Activated CD4-positive, alpha-beta memory T cell treated with anti-CD3 and anti-CD28 coated beads, Interleukin-2, amount 10 ng/mL, durations not matched to agents 7 days and 5 days (primary cell): ENCODE data around the gene TMEM170A. TPM values are rescaled to one million over a fixed set of nuclear protein-coding genes. Genes with fewer than 3 reads are reported as not detected.

Source experiments
- CTCF ChIA-PET: fragments of 350-600 bp; sonication (Branson Sonifier 250); formaldehyde crosslinking; loops from one replicate; lab custom pipeline; 2021; ENCODE audit warnings: antibody characterized with exemption, inconsistent platforms; lab: Charles Lee
- POLR2A ChIA-PET: fragments of 350-600 bp; sonication (Branson Sonifier 250); formaldehyde crosslinking; loops from one replicate; lab custom pipeline; 2021; ENCODE audit warnings: antibody characterized with exemption; lab: Charles Lee
- DNase-seq: peaks from one replicate; pipeline ENCODE4 v3.0.0-alpha.2; 2020
- H3K27ac Mint-ChIP-seq: one replicate; pipeline ENCODE4 v1.8.0; 2021; ENCODE audit warnings: mild to moderate bottlenecking, mixed read lengths
- H3K27me3 Mint-ChIP-seq: one replicate; pipeline ENCODE4 v1.8.0; 2021; ENCODE audit warnings: mixed read lengths
- H3K36me3 Mint-ChIP-seq: one replicate; pipeline ENCODE4 v1.8.0; 2021; ENCODE audit warnings: low read depth, mixed read lengths
- H3K4me1 Mint-ChIP-seq: one replicate; pipeline ENCODE4 v1.8.0; 2021; ENCODE audit warnings: mixed read lengths
- H3K4me3 Mint-ChIP-seq: one replicate; pipeline ENCODE4 v1.8.0; 2021; ENCODE audit warnings: mild to moderate bottlenecking, mixed read lengths
- H3K9me3 Mint-ChIP-seq: one replicate; pipeline ENCODE4 v1.8.0; 2021; ENCODE audit warnings: mixed read lengths
- total RNA-seq, 2 experiments: library from RNA; stranded (reverse); gene quantifications; one replicate each; pipeline ENCODE4 v1.2.3, GENCODE V29; 2021

Gene TMEM170A
- total RNA-seq, 2 experiments from 2014 or later, result 30.8 to 33.9 TPM

DNA sequence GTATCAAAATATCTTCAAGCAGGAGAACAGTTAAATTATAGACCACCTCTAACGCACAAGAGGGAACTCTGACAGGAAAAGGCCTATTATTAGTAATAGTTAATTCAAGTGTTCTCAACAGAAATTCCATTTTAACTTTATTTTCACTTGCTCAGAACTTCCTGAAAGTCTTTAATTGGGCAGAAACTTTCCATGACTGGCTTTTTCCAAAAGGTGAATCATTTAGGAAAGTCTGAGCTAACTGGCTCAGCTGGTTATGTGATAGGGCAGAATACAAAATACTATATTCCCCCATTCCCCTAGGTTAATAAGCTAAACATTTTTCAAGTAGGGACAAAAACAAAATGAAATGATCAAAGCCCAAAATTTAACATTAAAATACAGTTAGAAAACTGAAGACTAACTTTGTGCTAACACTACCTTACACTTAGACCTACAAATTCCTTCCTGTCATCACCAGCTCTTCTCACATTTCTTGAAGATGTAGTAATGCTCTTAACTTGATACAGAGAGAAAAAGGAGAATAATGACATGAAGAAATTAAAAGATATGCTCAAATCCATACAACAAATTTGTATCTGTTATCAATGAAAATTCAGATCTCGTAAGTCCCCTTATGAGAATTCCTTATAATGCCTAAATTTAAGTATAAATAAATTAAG lies 62.2 kb downstream of the TMEM170A start:
- H3K4me1 Mint-ChIP-seq, result peaks cover 2% of the 10 kb centered on the region
- ChIA-PET CTCF (interaction anchor here (0.7 to 3.1 kb wide), 10 partner anchors 10 to 205 kb away, joined by 3 to 34 read pairs (median 6); no protein-coding TSS in a partner anchor), POLR2A (no interaction called here)
- H3K27me3 Mint-ChIP-seq, result no peaks in the 10 kb centered on the region
- peaks cover 2% of the 10 kb centered on the region for H3K36me3 Mint-ChIP-seq
- no peak overlapping the region for H3K4me3 Mint-ChIP-seq
- H3K27ac Mint-ChIP-seq, result no peak overlapping the region
- H3K9me3 Mint-ChIP-seq, result no peaks in the 10 kb centered on the region
- no peak for DNase-seq

DNA sequence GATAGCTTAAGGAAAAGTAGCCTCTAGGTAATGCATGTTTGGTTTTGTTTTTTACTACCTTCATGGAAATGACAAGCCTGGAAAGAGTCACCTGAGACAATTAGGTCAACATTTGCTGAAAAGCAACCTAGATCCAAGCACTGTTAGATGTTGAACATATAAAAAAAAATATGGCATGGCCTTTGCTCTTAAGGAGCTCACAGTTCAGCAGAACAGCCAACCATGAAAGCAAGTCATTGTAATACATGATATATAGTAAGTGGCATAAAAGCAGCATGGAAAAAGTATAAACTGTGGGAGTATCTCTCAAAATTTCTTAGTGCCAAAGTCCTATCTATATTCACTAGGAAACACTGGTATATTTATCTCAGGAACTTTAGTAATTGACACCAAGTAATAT lies 62.8 kb downstream of the TMEM170A start:
- H3K36me3 Mint-ChIP-seq, result no peaks in the 10 kb centered on the region
- no peaks in the 10 kb centered on the region for H3K9me3 Mint-ChIP-seq
- ChIA-PET POLR2A (no interaction called here), CTCF (interaction anchor here (0.6 to 3.1 kb wide), 13 partner anchors 10 to 362 kb away, joined by 3 to 34 read pairs (median 4); no protein-coding TSS in a partner anchor)
- no peak overlapping the region for H3K27ac Mint-ChIP-seq
- H3K4me1 Mint-ChIP-seq, result peaks cover 2% of the 10 kb centered on the region
- H3K27me3 Mint-ChIP-seq, result no peaks in the 10 kb centered on the region
- no peak for DNase-seq
- no peak overlapping the region for H3K4me3 Mint-ChIP-seq

DNA sequence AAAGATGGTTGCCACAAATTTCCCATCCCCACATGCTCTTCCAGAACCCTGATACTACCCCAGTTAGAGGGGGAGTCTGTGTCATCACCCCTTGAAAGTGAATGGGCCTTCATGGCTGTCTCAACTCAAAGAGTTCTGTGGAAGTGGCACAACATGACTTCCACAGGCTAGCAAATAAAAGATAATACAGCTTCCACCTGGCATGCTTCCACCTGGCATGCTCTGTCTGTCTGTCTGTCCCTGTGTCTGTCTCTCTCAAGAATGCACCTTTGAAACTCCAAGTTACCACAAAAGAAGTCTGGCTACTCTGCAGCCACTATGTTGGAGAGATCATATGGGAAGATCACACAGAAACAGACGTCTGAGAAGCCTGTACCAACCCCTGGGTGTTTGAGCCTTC lies 66.2 kb downstream of the TMEM170A start:
- CTCF ChIA-PET, result interaction anchor here (1.2 to 1.6 kb wide), 3 partner anchors 13 to 164 kb away, joined by 3 to 4 read pairs (median 3); no protein-coding TSS in a partner anchor
- Mint-ChIP-seq H3K27ac (no peak overlapping the region), H3K27me3 (no peaks in the 10 kb centered on the region), H3K9me3 (no peaks in the 10 kb centered on the region), H3K36me3 (peaks cover 7% of the 10 kb centered on the region), H3K4me3 (no peak overlapping the region), H3K4me1 (peaks cover 2% of the 10 kb centered on the region)
- POLR2A ChIA-PET, result no interaction called here
- DNase-seq, result no peak

DNA sequence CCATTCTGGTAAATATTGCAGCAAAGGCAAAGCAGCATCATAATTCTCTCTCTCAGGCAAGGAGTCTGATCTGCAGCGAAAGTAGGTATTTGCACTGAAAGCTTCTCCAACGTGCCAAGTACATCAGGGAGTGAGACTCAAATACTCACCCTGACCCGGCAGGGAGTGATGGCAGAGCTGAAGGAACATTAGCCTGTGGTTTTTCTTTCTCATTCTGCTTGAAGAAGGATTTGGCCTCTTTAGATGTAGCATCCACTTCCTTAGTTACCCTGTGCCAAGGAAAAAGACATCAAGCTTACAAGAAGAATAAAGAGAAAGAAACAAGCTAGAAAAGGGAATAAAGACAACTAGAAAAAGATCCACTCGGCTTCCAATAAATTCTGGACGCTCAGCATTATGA lies 69.5 kb downstream of the TMEM170A start:
- CTCF ChIA-PET, result no interaction called here
- Mint-ChIP-seq H3K4me1 (no peaks in the 10 kb centered on the region), H3K27ac (no peak overlapping the region), H3K36me3 (peaks cover 22% of the 10 kb centered on the region), H3K27me3 (no peaks in the 10 kb centered on the region), H3K4me3 (no peak overlapping the region), H3K9me3 (no peaks in the 10 kb centered on the region)
- DNase-seq, result no peak
- POLR2A ChIA-PET, result interaction anchor here (0.6 to 1.2 kb wide), 2 partner anchors 38 to 235 kb away, joined by 3 read pairs; partner anchors contain the start of gene CFDP1

Other genes with a start within 250 kb of the TMEM170A start
- not detected for gene CTRB1, start 245.7 kb downstream of the TMEM170A start, total RNA-seq
- not detected for gene BCAR1, start 213.1 kb downstream of the TMEM170A start, total RNA-seq
- 10 to 100 TPM; 35.1 to 36.2 TPM for gene CFDP1, start 31.2 kb downstream of the TMEM170A start, total RNA-seq
- not detected for gene CHST6, start 30.8 kb upstream of the TMEM170A start, total RNA-seq
- gene CHST5, start 71.4 kb upstream of the TMEM170A start, total RNA-seq, result under 1 TPM in 1 of 2 experiments, not detected in 1; 0.10 TPM
- gene TMEM231, start 91.6 kb upstream of the TMEM170A start, total RNA-seq, result 1 to 10 TPM; 1.9 to 2.0 TPM
- 10 to 100 TPM; 84.9 to 86.2 TPM for gene GABARAPL2, start 101.7 kb upstream of the TMEM170A start, total RNA-seq
- gene ADAT1, start 158.6 kb upstream of the TMEM170A start, total RNA-seq, result 10 to 100 TPM; 50.7 to 56.0 TPM
- gene KARS1, start 183.0 kb upstream of the TMEM170A start, total RNA-seq, result 100 to 1,000 TPM; 169 to 170 TPM
- 10 to 100 TPM; 92.7 to 96.2 TPM for gene TERF2IP, start 183.1 kb upstream of the TMEM170A start, total RNA-seq
- gene CPHXL2, start 212.3 kb upstream of the TMEM170A start, total RNA-seq, result not detected
- gene DUXB, start 236.8 kb upstream of the TMEM170A start, total RNA-seq, result not detected